GM21528 (cell line): ENCODE data around the gene CDH13.

ENCODE experiments used
- ATAC-seq: cut with Tn5 transposase; IDR thresholded peaks from one replicate; pipeline ENCODE4 v1.9.1; 2021; ENCODE audit warnings: mild to moderate bottlenecking, moderate library complexity; ENCODE audit not compliant: unreplicated experiment, low FRiP score

CDH13 gene

DNA sequence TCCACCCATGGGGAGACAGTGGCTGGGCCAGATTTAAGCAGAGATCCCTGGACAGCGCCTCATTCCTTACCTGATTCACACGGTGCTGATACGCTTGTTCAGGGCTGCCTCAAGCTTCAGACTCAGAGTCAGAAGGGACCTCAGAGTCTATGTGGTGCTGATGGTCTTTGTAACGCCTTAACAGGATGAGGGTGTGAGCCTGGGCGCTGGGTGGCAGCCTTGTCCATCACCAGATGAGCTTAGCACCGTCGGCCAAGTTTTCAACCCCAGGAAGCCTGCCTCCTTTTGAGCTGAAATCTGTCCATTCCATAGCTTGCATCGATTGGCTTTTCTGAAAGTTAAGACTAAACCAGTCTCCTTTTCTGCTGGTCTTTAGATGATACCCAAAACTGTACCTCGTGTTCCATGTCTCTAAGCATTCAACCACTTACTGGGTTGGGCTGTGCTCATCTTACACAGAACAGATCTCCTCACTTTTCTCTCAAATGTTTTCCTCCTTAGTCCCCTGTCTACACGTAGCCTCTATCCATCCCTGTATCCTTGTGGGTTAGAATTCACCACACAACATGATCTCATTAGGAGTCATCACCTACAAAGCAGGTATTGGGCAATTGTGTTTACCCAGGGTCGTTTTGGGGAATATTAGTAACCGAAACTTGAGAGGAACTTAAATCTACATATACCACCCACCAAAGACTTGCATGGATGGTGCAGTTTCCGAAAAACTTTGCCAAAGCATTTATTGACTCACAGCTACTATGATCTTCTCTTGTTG, 573.4 kb downstream of the CDH13 start:
- ATAC-seq = no peak

DNA sequence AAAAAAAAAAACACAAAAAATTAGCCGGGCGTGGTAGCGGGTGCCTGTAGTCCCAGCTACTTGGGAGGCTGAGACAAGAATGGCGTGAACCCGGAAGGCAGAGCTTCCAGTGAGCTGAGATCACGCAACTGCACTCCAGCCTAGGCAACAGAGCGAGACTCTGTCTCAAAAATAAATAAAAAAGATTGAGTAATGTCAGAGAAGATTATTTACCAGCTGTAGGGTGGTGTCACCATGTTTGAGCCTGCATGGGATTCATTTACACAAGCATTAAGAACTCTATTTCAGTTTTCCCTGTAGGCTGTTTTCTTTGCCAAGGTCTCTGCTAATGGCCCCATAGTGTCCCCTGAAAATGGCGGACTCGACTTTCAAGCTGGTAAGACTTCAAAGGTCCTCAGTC, 575.0 kb downstream of the CDH13 start:
- ATAC-seq = no peak

DNA sequence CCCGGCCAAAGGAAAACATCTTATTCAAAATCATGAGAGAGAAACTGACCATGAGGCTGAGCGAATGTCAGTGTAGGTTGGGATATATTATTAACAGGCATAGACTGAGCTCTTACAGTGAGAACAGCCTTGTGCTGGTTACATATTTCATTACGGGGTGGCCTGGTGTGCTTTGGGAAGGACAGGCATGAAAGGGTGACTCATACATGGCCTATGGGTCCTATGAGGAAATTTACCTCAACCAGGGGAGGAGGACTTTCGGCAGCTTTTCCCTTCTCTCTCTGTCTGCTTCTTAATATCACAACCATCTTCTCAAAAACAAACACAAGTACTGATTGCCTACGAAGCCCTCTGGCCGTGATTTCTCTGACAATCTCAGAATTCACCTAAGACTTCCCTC, 579.1 kb downstream of the CDH13 start:
- no peak for ATAC-seq

DNA sequence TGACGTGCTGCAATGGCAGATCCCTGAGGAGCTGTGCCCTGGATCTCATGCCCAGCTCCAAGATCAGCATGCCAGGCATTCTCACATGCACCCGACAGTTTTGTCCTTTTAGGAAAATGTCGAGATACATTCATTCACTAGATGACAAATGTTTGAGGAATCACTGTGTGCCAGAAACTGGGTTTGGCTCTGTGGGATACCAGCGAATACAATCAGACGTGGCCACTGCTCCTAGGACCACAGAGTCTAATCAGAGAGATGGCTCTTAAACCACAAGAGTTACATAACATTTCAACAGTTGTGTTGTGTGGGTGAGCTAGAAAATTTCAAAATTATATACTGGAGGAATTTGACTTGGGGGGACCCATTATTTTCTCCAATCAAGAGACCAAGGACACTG, 579.7 kb downstream of the CDH13 start:
- ATAC-seq = no peak

DNA sequence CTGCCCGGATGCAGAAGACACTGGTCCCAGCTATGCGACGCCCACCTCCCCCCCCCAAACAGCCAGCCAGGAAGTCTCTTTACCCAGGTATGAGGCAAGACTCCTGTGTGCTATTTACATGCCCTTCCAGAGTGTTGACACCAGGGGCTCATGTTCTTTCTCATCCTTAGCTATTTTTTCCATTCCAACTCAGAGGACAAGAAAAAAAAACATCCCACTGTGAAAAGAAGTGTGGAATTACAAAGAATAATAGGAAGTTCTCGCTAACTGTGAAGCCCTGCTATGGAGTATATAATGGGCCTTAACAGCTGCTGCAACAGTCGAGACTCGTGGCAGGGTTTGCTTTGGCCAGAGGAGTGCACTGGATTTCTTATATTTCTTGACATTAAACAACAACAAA, 584.9 kb downstream of the CDH13 start:
- no peak for ATAC-seq

DNA sequence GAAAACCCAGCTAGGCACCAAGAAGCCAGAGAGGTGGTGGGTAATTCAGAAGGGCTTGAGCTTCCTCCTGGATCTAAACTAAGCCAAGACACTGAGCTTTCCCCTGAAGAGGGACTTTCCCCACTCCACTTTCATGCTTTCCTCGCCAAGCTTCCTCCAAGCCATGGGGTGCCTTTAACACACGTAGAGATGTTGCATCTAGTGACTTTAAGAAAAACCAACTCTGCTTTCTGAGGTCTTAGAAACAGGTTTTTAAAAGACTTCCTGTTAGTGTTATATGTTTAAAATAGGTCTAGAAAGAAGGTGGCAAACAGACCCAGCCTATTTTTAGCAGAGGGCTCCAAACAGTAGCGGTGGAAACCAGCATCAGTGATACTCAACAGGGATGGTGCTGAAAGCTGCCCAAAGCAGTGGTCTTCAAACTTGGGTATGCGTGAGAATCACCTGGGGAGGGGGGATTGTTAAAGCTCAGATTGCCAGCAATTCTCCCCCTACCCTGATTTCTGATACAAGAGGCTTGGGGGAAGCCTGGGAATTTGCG, 585.6 kb downstream of the CDH13 start:
- no peak for ATAC-seq

DNA sequence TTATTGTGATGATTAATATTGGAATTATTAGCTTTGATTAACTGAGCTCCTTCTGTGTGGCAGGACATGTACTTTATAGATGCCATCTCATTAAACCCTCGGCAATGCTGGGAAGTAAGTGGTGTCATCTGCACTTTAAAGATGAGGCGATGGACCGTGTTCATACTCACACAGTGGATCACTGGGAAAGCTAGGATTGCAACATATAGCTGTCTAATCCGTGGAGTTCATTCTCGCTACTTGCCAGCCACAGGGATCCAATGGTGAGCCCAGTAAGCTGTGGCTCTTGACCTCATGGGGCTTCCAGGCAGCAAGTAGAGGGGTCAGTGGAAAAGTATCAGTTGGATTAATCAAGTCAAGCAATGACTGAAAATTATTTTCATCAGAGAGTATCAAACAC, 587.9 kb downstream of the CDH13 start:
- ATAC-seq = no peak

DNA sequence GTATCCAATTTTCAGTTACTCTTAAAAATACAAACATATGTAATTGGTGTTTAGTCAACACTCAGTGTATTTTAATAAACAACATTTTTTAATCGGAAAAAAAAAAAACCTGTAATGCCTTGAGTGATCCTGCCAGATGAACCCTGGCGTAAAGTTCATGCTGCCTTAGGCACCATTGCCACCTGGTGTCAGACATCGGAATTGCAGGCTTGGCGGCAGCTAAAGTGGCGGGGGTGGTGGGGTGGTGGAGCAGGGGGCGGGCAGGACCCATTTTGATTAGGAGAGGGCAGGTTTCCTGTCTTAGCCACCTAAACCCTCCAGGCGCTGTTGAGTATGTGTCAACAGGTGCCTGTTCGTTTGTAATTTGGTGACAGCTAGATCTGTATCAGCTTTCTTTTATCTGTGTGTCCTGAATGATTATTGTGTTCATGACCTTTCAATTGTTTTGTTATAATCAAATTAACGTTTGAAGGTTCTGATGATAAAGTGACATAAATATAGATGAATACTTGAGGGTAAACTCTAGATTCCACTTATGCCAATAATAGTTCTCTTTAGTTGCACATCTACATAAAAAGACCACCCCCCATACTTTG, 588.7 kb downstream of the CDH13 start:
- no peak for ATAC-seq

DNA sequence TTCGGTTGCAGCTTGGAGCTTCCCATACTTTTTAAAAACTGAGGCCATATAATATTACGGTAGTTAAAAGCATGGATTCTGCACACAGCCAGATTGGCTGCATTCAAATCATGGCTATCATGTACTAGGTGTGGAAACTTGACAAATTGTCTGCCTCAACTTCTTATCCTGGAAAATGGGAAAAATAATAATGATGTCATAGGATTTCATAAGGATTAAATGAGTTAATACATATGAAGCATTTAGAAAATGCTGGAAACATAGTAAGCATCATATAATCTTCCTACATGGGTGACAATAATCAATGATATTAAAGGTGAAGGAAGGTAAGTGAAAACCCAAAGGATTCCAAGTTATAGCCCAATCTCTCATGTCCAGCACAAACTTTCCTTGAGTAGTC, 592.5 kb downstream of the CDH13 start:
- ATAC-seq = no peak

DNA sequence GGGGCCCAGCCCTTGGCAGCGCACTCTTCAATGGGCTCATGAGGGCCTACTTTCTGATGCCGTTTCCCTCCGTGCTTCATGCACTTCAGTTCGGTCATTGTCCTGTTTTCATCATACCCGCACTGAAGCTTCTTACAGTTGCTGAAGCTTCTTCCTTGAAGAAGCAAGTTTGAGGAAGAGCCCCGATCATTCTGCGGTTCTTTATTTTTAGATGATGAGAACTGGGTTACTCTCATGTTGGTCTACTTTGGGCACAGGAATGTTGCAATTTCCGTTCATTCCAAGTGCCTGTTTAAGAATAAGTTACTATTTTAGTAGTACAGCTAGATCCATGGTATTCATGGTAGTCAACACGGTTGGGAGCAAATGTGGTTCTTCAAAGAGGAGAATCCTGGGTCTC, 593.3 kb downstream of the CDH13 start:
- no peak for ATAC-seq

DNA sequence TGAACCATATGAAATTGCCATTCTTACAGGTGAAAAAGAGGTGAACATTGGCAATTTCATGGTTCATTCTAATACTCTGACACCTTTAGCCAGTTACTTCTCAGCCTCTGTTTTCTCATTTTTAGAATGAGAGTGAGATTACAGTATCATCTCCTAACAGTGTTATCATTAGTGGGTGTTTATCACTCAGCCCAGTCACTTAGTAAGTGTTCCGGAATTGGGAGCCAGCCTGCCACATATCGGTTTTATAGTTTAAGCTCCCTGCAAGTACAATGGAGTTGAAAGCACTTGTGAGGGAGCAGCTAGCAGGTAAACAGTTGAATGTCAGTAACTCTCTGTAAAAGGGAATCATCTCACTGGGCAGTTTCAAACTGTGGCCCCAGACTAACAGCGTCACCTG, 597.9 kb downstream of the CDH13 start:
- no peak for ATAC-seq

DNA sequence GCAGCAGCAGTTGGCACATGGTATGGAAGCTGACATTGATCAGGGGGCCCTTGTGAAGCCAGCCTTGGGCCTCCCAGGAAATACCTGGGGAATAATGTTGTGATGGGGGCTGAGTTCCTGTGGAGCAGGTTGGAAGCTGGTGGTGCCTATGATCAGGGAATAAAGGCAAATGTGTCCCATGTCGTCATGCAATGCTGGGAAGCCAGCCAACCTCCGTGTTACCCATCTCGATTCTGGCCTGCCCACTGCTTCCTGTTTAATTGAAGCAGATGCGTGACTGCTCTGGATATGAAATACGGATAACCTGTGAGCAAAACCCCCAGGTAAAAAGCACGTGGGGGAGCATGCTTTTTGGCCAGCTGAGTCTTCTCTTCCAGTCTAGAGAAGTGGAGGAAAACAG, 600.6 kb downstream of the CDH13 start:
- ATAC-seq = no peak

DNA sequence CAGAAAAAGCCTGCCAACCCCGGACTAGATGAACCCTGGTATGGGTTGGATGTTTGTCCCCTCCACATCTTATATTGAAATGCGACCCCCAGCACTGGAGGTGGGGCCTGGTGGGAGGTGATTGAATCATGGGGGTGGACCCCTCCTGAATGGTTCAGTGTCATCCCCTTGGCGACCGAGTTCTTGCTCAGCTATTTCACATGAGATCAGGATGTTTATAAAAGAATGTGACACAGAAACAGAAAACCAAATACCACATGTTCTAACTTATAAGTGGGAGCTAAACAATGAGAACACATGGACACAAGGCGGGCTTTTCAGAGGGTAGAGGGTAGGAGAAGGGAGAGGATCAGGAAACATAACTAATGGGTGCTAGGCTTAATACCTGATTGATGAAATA, 605.0 kb downstream of the CDH13 start:
- ATAC-seq = no peak

DNA sequence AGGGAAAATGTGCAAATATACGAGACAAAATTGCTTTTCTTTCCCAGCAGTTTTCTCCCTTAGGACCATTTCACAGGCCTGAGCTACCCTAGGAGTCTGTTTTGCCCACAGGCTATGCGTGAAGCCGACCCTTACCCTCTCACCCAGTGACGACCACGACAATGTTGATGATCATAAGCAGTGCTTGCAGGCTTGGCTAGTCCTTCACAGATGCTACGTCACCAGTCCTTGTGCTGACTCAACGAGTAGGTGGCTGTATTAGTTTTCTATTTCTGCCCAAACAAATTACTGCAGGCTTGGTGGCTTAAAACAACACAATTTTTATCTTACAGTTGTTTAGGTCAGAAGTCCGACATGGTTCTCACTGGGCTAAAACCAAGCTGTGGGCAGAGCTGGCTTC, 606.4 kb downstream of the CDH13 start:
- ATAC-seq = no peak

DNA sequence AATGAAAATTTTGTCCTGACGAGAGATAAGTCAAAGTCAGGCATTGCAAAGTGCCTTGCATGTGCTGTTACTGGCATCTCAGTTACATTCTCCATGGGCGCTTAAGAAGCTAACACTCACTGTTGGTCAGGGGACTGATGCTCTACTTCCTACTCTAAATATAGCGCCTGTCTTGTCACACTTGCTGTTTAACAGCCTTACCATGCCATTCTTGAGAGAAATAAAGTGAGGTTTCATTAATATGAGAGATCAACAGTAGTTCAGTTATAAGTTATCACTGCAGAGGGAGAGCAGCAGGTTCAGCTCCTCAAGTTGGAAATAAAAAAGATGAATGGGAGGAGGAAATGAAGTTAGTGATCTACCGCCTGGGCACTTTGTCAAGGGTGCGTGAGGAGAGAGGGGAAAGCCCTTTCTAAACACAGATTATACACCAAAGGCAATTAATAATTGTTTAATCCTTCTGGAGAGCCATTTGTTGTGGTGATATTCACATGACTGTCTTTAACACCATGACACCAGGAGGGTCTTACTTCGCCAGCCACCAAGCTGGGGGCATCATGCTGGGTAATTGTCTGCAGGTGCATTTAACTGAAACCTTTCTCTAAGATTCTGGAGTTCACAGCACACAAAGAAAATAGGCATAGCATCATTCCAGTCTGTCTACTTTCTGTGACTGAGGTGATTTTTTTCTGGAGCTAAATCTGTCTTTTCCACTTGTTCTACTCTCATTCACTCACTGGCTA, 612.4 kb downstream of the CDH13 start:
- ATAC-seq = no peak

DNA sequence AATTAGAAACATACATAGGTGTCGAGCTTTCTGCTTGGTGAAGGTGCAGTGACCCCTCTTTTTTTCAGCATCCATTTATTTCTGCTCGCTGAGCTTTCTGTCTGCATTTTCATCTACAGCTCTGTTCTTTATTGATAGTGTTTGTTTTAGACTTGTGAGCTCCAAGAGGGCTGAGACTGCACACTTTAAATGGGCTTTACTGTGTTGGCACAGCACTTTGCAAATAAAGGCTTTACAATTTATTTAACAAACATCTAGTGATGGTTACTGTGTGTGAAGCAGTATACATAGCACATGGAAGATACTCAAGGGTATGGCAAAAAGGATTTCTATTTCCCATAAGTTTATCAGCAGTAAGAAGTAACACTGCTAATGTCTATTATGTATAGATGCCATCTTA, 617.3 kb downstream of the CDH13 start:
- ATAC-seq = no peak

DNA sequence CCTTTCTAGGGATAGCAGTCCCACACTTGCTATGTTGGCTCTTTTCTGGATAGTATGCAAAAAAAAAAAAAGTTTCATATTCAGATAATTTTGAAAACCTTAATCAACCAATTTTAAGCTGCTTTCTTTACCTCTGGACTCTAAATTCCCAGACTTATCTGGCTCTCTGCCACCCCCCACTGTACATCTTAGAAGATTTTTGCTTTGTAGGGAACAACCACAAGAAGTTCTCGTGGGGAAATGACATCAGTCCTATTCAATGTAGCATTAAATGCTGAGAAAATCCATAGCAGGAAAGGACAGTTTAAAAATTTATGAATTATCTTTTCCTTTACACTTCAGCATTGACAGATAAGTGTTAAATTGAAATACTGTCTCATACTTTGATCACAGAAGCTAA, 618.3 kb downstream of the CDH13 start:
- no peak for ATAC-seq

DNA sequence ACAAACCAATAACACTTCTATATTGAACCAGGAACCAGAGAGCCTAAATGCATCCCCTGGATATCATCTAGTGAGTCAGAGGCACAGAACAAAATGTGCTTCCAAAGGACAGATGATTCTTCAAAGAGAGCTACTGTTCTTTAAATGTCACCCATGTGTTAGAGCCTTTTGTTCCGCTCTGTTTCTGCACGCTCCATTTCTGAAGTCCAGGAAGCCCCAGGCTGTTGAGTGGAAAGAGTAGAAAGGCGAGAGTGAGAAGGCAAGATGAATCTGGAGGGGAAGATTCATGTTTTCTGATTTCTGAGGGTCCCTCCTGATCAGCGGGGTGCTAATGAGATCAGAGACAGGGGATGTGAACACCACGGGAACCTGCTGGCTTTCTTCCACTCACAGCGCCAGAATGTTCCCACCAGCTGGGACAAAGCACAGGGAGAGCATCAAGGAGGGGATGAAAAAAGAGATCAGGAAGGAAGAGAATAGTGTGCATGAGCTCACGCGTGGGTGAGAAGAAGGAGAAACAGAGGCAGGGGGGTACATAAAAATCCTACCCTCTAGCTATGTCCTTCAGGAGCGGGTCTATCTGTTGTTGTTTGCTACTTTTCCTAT, 621.1 kb downstream of the CDH13 start:
- ATAC-seq = no peak

DNA sequence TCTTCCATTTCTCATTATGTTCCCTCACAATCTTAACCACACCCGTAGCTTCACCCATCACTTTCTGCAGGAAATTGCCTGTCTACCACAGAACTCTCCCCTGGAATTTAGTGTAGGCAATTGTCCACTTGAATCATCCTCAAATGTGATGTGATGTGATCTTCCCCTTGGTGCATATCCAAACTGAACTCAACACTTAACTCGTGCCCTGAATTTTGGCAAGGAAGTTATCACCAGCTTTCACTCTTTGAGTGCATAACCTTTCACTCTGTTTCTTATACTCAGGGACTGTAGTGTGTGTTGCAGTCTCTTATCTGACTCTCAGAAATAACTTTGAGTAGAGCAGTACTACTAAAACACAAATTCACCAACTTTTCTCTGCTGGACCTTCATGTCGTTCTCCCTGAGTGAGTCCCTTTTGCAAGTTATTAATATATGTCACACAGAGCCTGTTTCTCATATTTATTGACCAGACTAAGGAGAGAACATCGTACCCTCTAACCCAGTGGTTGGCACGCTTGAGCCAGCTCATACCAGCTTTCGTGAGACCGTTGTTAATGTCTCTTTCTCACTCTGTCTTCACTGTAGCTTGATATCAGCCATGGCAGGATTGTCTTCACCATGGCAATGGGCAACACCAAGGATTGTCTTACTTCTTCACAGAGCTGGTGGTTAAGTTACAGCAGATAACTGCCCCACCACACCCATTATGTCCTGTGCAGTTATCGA, 622.1 kb downstream of the CDH13 start:
- no peak for ATAC-seq

DNA sequence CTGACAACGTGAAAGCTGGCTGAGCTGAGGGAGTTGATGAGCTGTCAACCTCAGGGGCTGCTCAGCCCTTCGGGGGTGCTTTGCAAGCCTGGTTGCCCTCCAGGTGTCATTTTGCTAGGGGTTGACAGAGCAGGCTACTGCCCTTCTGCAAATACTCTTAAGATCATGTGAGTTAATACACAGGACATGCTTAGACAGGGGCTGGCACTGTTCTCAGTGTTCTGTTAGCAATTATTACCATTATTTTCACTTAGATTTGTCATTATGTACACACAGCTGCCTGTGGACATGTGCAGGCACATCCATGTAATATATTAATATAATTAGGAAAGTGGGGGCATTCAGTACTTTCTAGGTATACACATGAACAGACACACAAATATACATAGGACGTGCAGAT, 626.8 kb downstream of the CDH13 start:
- no peak for ATAC-seq
